GM10847 (cell line): ENCODE results near the gene EID2B.

Source experiments
- POLR2A ChIP-seq: IDR thresholded peaks from 2 replicates; pipeline ENCODE4 v1.6.1; 2011; ENCODE audit not compliant: insufficient read length; ENCODE audit errors: extremely low read depth

EID2B gene

GRCh38 chr19:39512988-39513387 lies 19.7 kb downstream of the EID2B start:
- TF ChIP-seq POLR2A: no peak

DNA sequence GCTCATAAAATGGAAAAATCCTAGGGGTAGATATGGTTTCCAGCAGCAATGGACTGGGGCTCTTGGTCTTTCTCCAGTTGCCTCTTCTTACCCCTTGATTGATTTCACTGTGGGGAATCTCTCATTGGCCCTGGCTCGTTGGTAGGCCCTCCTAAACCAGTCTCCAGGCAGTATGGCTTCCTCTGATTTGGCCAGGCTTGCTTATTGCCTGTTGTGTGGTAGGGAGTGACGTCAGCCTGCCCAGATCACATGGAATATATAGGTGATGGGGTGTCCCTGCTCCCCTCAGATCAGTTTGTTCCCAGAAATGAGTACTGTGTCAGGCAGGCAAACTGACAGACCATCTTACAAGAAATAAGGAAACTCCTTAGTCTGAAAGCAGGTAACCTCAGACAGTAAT lies 23.4 kb downstream of the EID2B start:
- no peak for TF ChIP-seq POLR2A

GRCh38 chr19:39508629-39509028 lies 24.0 kb downstream of the EID2B start:
- no peak for TF ChIP-seq POLR2A

- TF ChIP-seq POLR2A: no peak
Observed at GRCh38 chr19:39507715-39508364, 24.8 kb downstream of the EID2B start.

DNA sequence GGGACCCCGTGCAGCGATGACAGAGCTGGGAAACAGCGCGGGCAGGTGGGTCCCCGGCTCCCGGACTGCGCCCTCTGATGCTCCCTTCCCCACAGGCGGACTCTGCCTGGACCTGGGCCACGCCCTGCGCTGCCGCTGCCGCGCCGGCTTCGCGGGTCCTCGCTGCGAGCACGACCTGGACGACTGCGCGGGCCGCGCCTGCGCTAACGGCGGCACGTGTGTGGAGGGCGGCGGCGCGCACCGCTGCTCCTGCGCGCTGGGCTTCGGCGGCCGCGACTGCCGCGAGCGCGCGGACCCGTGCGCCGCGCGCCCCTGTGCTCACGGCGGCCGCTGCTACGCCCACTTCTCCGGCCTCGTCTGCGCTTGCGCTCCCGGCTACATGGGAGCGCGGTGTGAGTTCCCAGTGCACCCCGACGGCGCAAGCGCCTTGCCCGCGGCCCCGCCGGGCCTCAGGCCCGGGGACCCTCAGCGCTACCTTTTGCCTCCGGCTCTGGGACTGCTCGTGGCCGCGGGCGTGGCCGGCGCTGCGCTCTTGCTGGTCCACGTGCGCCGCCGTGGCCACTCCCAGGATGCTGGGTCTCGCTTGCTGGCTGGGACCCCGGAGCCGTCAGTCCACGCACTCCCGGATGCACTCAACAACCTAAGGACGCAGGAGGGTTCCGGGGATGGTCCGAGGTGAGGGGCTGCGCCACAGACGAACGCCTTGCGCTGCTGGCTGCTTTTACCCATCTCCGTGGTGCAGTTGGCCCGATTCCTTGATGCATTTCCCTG lies 25.5 kb downstream of the EID2B start:
- no peak for TF ChIP-seq POLR2A

DNA sequence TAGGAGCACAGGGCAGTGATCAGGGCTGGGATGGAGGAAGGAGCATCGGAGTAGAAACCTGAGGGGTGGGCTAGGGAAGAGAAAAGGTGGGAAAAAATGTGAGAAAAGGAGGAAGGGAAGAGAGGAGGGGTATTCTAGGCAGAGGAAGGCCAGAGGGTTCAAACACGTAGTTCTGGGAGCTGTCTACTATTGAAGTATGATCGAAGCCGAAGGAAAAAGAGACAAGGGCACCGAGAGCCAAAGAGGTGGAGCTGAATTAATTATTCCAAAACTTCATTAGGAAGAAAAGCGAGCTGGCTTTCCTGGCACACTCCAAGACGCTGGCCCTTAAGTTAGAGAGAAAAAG lies 26.1 kb downstream of the EID2B start:
- no peak for TF ChIP-seq POLR2A

GRCh38 chr19:39502640-39503417 lies 29.8 kb downstream of the EID2B start:
- no peak for TF ChIP-seq POLR2A

DNA sequence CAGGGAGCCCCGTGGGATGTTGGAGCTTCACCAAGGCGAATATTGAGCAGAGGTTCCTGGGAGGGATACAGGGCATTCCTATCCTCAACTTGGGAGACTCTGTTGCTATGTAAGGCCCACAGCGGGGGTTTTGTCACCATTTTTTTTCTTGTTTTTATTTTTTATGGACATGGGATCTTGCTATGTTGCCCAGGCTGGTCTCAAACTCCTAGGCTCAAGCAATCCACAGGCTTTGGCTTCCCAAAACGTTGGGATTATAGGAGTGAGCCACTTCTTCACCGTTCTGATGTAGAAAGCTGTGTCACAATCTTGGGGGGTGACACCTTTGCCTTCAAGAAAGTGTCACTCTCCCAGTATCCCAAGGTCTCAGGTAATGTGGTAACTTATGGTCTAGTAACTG lies 31.3 kb downstream of the EID2B start:
- TF ChIP-seq POLR2A: no peak

GRCh38 chr19:39500543-39500942 lies 32.1 kb downstream of the EID2B start:
- TF ChIP-seq POLR2A: no peak

- TF ChIP-seq POLR2A: no peak
Observed at GRCh38 chr19:39499932-39500331, 32.7 kb downstream of the EID2B start.

- no peak for TF ChIP-seq POLR2A
Observed at GRCh38 chr19:39498798-39499642, 33.6 kb downstream of the EID2B start, which contains the start of gene DLL3. Gene DLL3, plus strand, starts transcription at chr19:39498947. Its CDS starts 28 bp downstream, at chr19:39498975.

DNA sequence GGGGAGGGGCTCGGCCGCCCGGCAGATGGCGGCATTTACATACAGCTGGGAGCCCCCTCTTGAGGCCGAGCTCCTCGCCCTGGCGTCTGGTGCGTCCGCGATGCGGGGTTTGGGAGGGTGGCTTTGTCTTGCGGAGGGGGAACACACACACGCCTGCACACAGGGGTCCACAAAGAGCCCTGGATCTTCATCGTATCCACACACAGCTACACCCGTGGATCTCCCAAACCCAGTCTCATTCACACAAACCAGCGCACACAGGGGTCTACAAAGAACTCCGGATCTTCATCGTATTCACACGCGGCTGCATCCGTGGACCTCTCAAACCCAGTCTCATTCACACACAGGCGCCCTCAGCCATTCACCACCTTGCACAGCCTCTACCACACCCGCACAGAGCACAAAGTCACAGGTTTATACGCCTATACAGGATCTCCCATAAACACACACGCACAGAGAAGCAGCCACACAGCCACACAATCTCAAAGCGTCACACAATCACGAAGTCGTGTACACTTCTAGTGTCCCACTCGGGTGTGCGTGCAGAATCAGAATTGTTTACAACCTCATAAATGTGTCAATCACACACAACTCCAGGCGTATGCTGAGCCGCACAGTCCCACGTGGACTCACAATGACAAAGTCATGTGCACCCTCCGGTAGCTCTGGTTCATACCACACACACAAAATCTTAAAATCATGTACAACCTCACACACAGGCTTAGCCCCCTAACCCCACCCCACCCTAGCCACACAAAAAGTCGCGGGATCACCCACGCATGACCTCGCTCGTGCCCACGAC lies 34.5 kb downstream of the EID2B start:
- TF ChIP-seq POLR2A: no peak

DNA sequence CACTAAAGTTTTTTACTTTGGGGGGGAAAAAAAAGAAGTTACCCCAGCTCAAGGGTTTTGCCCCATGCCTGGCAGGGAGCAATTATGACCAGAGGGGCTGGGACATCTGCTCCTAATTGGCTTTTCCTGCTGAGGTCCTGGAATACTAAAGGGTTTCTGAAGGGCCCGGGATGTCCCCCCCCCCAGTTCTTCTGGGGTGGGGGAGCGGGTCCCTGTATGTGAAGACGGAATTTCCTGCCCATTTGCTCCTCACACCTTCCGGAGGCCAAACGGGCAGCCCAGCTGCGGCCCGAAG lies 35.0 kb downstream of the EID2B start:
- no peak for TF ChIP-seq POLR2A

GRCh38 chr19:39496063-39496462 lies 36.6 kb downstream of the EID2B start:
- TF ChIP-seq POLR2A: no peak

GRCh38 chr19:39494661-39495060 lies 38.0 kb downstream of the EID2B start:
- no peak for TF ChIP-seq POLR2A

- no peak for TF ChIP-seq POLR2A
Observed at GRCh38 chr19:39492788-39493187, 39.9 kb downstream of the EID2B start.
